ENCODE measurements around the gene BACE2. TPM values are rescaled to one million over a fixed set of nuclear protein-coding genes. Genes with fewer than 3 reads are reported as not detected.

Gene BACE2
- total RNA-seq, 4 donors from 2014 or later: 59.0 to 89.1 (median 68.1) TPM

- TF ChIP-seq POLR2A (IDR thresholded peaks at IDR 0.05) (no peak), CTCF (IDR thresholded peaks at IDR 0.05) (no peak)
- 95 to 96% methylated on average over 8 of the region's 8 CpGs for WGBS, 2 donors
- Histone ChIP-seq H3K27me3 (no peaks in the 10 kb centered on the region), H3K9me3 (no peaks in the 10 kb centered on the region), H3K4me1 (peaks cover 0 to 5% of the 10 kb centered on the region in 2 donors), H3K36me3 (peaks cover 0 to 3% of the 10 kb centered on the region in 2 donors), H3K27ac (no peak overlapping the region), H3K4me3 (replicated peaks in 1 of 3) (no peak overlapping the region)
- intact Hi-C loops (cut with DNase I): no loop called here
- no peak for DNase-seq
These were observed 58.9 kb downstream of the BACE2 start for GRCh38 chr21:41226853-41227252.

GRCh38 chr21:41227357-41228005, 59.5 kb downstream of the BACE2 start:
- H3K36me3 ChIP-seq: peaks cover 0 to 3% of the 10 kb centered on the region in 2 donors
- WGBS, 2 donors: 93% methylated on average over 9 of the region's 9 CpGs
- no peak overlapping the region for H3K27ac ChIP-seq
- TF ChIP-seq POLR2A (IDR thresholded peaks at IDR 0.05): no peak
- TF ChIP-seq CTCF (IDR thresholded peaks at IDR 0.05): no peak
- intact Hi-C loops (cut with DNase I): no loop called here
- peaks cover 0 to 5% of the 10 kb centered on the region in 2 donors for H3K4me1 ChIP-seq
- no peaks in the 10 kb centered on the region for H3K9me3 ChIP-seq
- DNase-seq: no peak
- H3K4me3 ChIP-seq (replicated peaks in 1 of 3): no peak overlapping the region
- no peaks in the 10 kb centered on the region for H3K27me3 ChIP-seq

GRCh38 chr21:41228006-41228370, 60.0 kb downstream of the BACE2 start:
- Histone ChIP-seq H3K27ac (no peak overlapping the region), H3K27me3 (no peaks in the 10 kb centered on the region), H3K9me3 (no peaks in the 10 kb centered on the region), H3K4me3 (replicated peaks in 1 of 3) (no peak overlapping the region), H3K4me1 (peaks cover 0 to 5% of the 10 kb centered on the region in 2 donors), H3K36me3 (peaks cover 0 to 3% of the 10 kb centered on the region in 2 donors)
- intact Hi-C loops (cut with DNase I): no loop called here
- TF ChIP-seq CTCF (IDR thresholded peaks at IDR 0.05): no peak
- TF ChIP-seq POLR2A (IDR thresholded peaks at IDR 0.05): no peak
- no peak for DNase-seq
- 85 to 95% methylated on average over 5 of the region's 5 CpGs for WGBS, 2 donors

GRCh38 chr21:41228492-41228891, 60.5 kb downstream of the BACE2 start:
- no peak overlapping the region for H3K4me3 ChIP-seq (replicated peaks in 1 of 3)
- H3K4me1 ChIP-seq: peaks cover 0 to 5% of the 10 kb centered on the region in 2 donors
- 87 to 90% methylated on average over 5 of the region's 5 CpGs for WGBS, 2 donors
- intact Hi-C loops (cut with DNase I): no loop called here
- no peak for TF ChIP-seq CTCF (IDR thresholded peaks at IDR 0.05)
- TF ChIP-seq POLR2A (IDR thresholded peaks at IDR 0.05): no peak
- H3K9me3 ChIP-seq: no peaks in the 10 kb centered on the region
- no peaks in the 10 kb centered on the region for H3K27me3 ChIP-seq
- H3K27ac ChIP-seq: no peak overlapping the region
- DNase-seq: no peak
- H3K36me3 ChIP-seq: peaks cover 0 to 3% of the 10 kb centered on the region in 2 donors

GRCh38 chr21:41228958-41229357, 61.0 kb downstream of the BACE2 start:
- no peaks in the 10 kb centered on the region for H3K27me3 ChIP-seq
- no peaks in the 10 kb centered on the region for H3K9me3 ChIP-seq
- peaks cover 0 to 3% of the 10 kb centered on the region in 2 donors for H3K36me3 ChIP-seq
- H3K4me1 ChIP-seq: peaks cover 0 to 5% of the 10 kb centered on the region in 2 donors
- no peak for DNase-seq
- H3K4me3 ChIP-seq (replicated peaks in 1 of 3): no peak overlapping the region
- TF ChIP-seq CTCF (IDR thresholded peaks at IDR 0.05) (no peak), POLR2A (IDR thresholded peaks at IDR 0.05) (no peak)
- no peak overlapping the region for H3K27ac ChIP-seq
- intact Hi-C loops (cut with DNase I): no loop called here
- WGBS, 2 donors: 85 to 88% methylated on average over 7 of the region's 7 CpGs

Data from thyroid gland (tissue), 4 donors.